ENCODE data around the gene RUNX2.

DNA sequence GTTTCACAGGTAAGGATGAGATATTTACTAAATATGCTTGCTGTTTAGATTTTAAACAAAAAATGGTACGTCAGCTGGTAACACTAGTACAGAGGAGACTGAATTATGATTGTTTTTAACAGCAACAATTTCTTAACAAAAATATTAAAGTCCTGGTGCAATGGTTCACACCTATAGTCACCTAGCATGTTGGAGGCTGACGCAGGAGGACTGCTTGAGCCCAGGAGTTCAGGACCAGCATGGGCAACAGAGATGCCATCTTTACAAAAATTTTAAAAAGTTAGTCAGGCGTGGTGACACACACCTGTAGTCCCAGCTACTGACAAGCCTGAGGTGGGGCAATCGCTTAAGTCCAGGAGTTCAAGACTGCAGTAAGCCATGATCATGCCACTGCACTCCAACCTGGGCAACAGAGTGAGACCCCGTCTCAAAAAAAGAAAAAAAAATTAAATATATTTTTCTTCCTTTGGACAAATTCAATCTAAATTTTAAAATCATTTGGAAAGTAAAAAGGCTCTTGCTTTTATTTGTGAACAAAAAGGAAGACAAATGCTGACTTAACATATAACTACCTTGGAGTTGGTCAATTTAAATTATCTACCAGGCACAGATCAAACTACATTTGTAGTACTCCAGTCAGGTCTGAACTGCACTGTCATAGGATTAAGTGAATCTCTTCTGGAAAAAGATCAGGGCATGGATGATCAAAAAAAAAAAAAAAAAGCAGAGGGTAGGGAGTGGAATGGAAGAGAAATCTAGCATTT is 38.2 kb upstream of the RUNX2 start:
- TF ChIP-seq, protein P1, sequence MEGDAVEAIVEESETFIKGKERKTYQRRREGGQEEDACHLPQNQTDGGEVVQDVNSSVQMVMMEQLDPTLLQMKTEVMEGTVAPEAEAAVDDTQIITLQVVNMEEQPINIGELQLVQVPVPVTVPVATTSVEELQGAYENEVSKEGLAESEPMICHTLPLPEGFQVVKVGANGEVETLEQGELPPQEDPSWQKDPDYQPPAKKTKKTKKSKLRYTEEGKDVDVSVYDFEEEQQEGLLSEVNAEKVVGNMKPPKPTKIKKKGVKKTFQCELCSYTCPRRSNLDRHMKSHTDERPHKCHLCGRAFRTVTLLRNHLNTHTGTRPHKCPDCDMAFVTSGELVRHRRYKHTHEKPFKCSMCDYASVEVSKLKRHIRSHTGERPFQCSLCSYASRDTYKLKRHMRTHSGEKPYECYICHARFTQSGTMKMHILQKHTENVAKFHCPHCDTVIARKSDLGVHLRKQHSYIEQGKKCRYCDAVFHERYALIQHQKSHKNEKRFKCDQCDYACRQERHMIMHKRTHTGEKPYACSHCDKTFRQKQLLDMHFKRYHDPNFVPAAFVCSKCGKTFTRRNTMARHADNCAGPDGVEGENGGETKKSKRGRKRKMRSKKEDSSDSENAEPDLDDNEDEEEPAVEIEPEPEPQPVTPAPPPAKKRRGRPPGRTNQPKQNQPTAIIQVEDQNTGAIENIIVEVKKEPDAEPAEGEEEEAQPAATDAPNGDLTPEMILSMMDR (IDR thresholded peaks at IDR 0.05 in 8 of 11, conservative IDR thresholded peaks at IDR 0.05 in 3 of 11) = no peak
- TF ChIP-seq POLR2A (IDR thresholded peaks at IDR 0.05) (no peak), POLR2AphosphoS5 (IDR thresholded peaks at IDR 0.05) (no peak)

Measured in spleen (tissue), 7 donors.